ENCODE results near the gene AADACL2.

- TF ChIP-seq POLR2A (IDR thresholded peaks at IDR 0.05; ENCODE audit: low read length) (no peak), GATA1 (IDR thresholded peaks at IDR 0.05; ENCODE audit: low read depth, low read length) (no peak)
Measured at GRCh38 chr3:151684094-151684493, 49.6 kb upstream of the AADACL2 start.

Measured in erythroblast (primary cell).